SK-N-SH treated with all-trans-retinoic acid at 6 μM for 48 hours (cell line): ENCODE data around the gene RPL19.

Experiments used
- ATAC-seq: fragments of 200-7000 bp; cut with Tn5 transposase; 3 replicates; pipeline ENCODE4 v1.9.1; 2020; ENCODE audit warnings: mild to moderate bottlenecking, moderate library complexity
- ARNTL ChIP-seq: fragments of 450-650 bp; formaldehyde crosslinking; IDR thresholded peaks from 2 replicates; pipeline ENCODE4 v1.5.0; 2020; ENCODE audit warnings: low read depth, mild to moderate bottlenecking, moderate library complexity, borderline replicate concordance
- BACH2 ChIP-seq: fragments of 250-450 bp; sonication (Bioruptor Pico); IDR thresholded peaks from 2 replicates; pipeline ENCODE4 v1.9.0; 2021; ENCODE audit warnings: mild to moderate bottlenecking, borderline replicate concordance
- CREB5 ChIP-seq: fragments of 250-450 bp; sonication (Bioruptor Pico); IDR thresholded peaks from 2 replicates; pipeline ENCODE4 v1.5.1; 2020; ENCODE audit warnings: low read depth, mild to moderate bottlenecking, moderate library complexity
- CSDC2 ChIP-seq: fragments of 250-450 bp; sonication (Bioruptor Pico); IDR thresholded peaks from 2 replicates; pipeline ENCODE4 v1.5.0; 2020; ENCODE audit warnings: mild to moderate bottlenecking, moderate library complexity
- ESRRG ChIP-seq: fragments of 250-450 bp; sonication (Bioruptor Pico); IDR thresholded peaks from 2 replicates; pipeline ENCODE4 v1.6.1; 2021; ENCODE audit warnings: mild to moderate bottlenecking
- GLIS3 ChIP-seq: fragments of 250-450 bp; sonication (Bioruptor Pico); IDR thresholded peaks from 2 replicates; pipeline ENCODE4 v1.5.0; 2020; ENCODE audit warnings: mild to moderate bottlenecking, moderate library complexity
- ISL1 ChIP-seq: fragments of 250-450 bp; sonication (Bioruptor Pico); IDR thresholded peaks from 2 replicates; pipeline ENCODE4 v2.1.2; 2022; ENCODE audit warnings: mild to moderate bottlenecking, moderate library complexity
- OSR1 ChIP-seq: fragments of 250-450 bp; sonication (Bioruptor Pico); IDR thresholded peaks from 2 replicates; pipeline ENCODE4 v1.8.0; 2022; ENCODE audit warnings: moderate library complexity, mild to moderate bottlenecking, inconsistent platforms
- PATZ1 ChIP-seq: fragments of 250-450 bp; sonication (Bioruptor Pico); IDR thresholded peaks from 2 replicates; pipeline ENCODE4 v1.8.0; 2020; ENCODE audit warnings: mild to moderate bottlenecking, moderate library complexity, borderline replicate concordance
- POU6F1 ChIP-seq: fragments of 250-450 bp; sonication (Bioruptor Pico); IDR thresholded peaks from 2 replicates; pipeline ENCODE4 v1.8.0; 2021; ENCODE audit warnings: low read depth, mild to moderate bottlenecking, moderate library complexity, borderline replicate concordance
- PPARA ChIP-seq: fragments of 250-450 bp; sonication (Bioruptor Pico); IDR thresholded peaks from 2 replicates; pipeline ENCODE4 v1.5.0; 2020; ENCODE audit warnings: mild to moderate bottlenecking, borderline replicate concordance
- RARB ChIP-seq: fragments of 250-450 bp; sonication (Bioruptor Pico); IDR thresholded peaks from 2 replicates; pipeline ENCODE4 v1.8.0; 2021; ENCODE audit warnings: mild to moderate bottlenecking, moderate library complexity
- SNAI2 ChIP-seq: fragments of 250-450 bp; sonication (Bioruptor Pico); IDR thresholded peaks from 2 replicates; pipeline ENCODE4 v1.5.0; 2020; ENCODE audit warnings: mild to moderate bottlenecking, moderate library complexity
- TCF4 ChIP-seq: fragments of 250-450 bp; sonication (Bioruptor Pico); IDR thresholded peaks from 2 replicates; pipeline ENCODE4 v1.8.0; 2021; ENCODE audit warnings: mild to moderate bottlenecking, moderate library complexity, borderline replicate concordance
- TSHZ2 ChIP-seq: fragments of 250-450 bp; sonication (Bioruptor Pico); IDR thresholded peaks from 2 replicates; pipeline ENCODE4 v1.5.0; 2020; ENCODE audit warnings: mild to moderate bottlenecking, moderate library complexity
- ZC3H10 ChIP-seq: fragments of 250-450 bp; sonication (Bioruptor Pico); IDR thresholded peaks from 2 replicates; pipeline ENCODE4 v1.5.1; 2021; ENCODE audit warnings: mild to moderate bottlenecking, moderate library complexity
- ZFP3 ChIP-seq: fragments of 250-450 bp; sonication (Bioruptor Pico); IDR thresholded peaks from 2 replicates; pipeline ENCODE4 v1.5.0; 2020; ENCODE audit warnings: mild to moderate bottlenecking, moderate library complexity
- ZFP30 ChIP-seq: fragments of 450-650 bp; formaldehyde crosslinking; IDR thresholded peaks from 2 replicates; pipeline ENCODE4 v1.5.0; 2022; ENCODE audit warnings: mild to moderate bottlenecking, moderate library complexity
- ZNF565 ChIP-seq: fragments of 450-650 bp; formaldehyde crosslinking; conservative IDR thresholded peaks from 2 replicates; pipeline ENCODE4 v1.5.0; 2020; ENCODE audit warnings: low read depth, mild to moderate bottlenecking, moderate library complexity
- ZNF70 ChIP-seq: fragments of 450-650 bp; formaldehyde crosslinking; IDR thresholded peaks from 2 replicates; pipeline ENCODE4 v1.5.0; 2020; ENCODE audit warnings: mild to moderate bottlenecking, moderate library complexity
- ZNF8 ChIP-seq: fragments of 450-650 bp; formaldehyde crosslinking; IDR thresholded peaks from 2 replicates; pipeline ENCODE4 v1.5.0; 2020; ENCODE audit warnings: mild to moderate bottlenecking, moderate library complexity

RPL19 gene

GRCh38 chr17:39235555-39236449, 35.7 kb downstream of the RPL19 start:
- TF ChIP-seq ESRRG, result no peak
- no peak for TF ChIP-seq TCF4 (CRISPR knock-in tag)
- TF ChIP-seq TSHZ2 (CRISPR knock-in tag), result no peak
- TF ChIP-seq ZFP3 (CRISPR knock-in tag), result no peak
- TF ChIP-seq POU6F1, result no peak
- no peak for TF ChIP-seq ZNF8 (CRISPR knock-in tag)
- TF ChIP-seq ZFP30 (CRISPR knock-in tag), result no peak
- no peak for TF ChIP-seq OSR1 (CRISPR knock-in tag)
- TF ChIP-seq BACH2 (CRISPR knock-in tag), result no peak
- no peak for TF ChIP-seq PPARA (CRISPR knock-in tag)
- TF ChIP-seq CREB5 (CRISPR knock-in tag), result no peak
- no peak for TF ChIP-seq ZC3H10
- TF ChIP-seq ZNF70 (CRISPR knock-in tag), result no peak
- TF ChIP-seq ZNF565 (CRISPR knock-in tag), result no peak
- no peak for TF ChIP-seq ISL1 (CRISPR knock-in tag)
- TF ChIP-seq RARB (CRISPR knock-in tag), result no peak
- TF ChIP-seq GLIS3 (CRISPR knock-in tag), result no peak
- TF ChIP-seq SNAI2 (CRISPR knock-in tag), result no peak
- no peak for TF ChIP-seq ARNTL (CRISPR knock-in tag)
- ATAC-seq, result peak; percentile 87

GRCh38 chr17:39236450-39236927, 36.4 kb downstream of the RPL19 start:
- no peak for ATAC-seq
- TF ChIP-seq ARNTL (CRISPR knock-in tag) (no peak), PPARA (CRISPR knock-in tag) (no peak), CSDC2 (no peak), TCF4 (CRISPR knock-in tag) (no peak), OSR1 (CRISPR knock-in tag) (no peak), ISL1 (CRISPR knock-in tag) (no peak), ESRRG (no peak)
- TF ChIP-seq, all 23 proteins: peak for 0

GRCh38 chr17:39236981-39237441, 36.9 kb downstream of the RPL19 start:
- no peak for TF ChIP-seq SNAI2 (CRISPR knock-in tag)
- TF ChIP-seq CSDC2, result no peak
- no peak for TF ChIP-seq ARNTL (CRISPR knock-in tag)
- no peak for TF ChIP-seq ZFP3 (CRISPR knock-in tag)
- TF ChIP-seq OSR1 (CRISPR knock-in tag), result no peak
- no peak for ATAC-seq

GRCh38 chr17:39237586-39237985, 37.5 kb downstream of the RPL19 start:
- ATAC-seq, result no peak
- no peak for TF ChIP-seq TSHZ2 (CRISPR knock-in tag)
- no peak for TF ChIP-seq SNAI2 (CRISPR knock-in tag)
- TF ChIP-seq TCF4 (CRISPR knock-in tag), result no peak
- no peak for TF ChIP-seq POU6F1
- no peak for TF ChIP-seq ZFP3 (CRISPR knock-in tag)
- TF ChIP-seq PATZ1 (CRISPR knock-in tag), result no peak
- no peak for TF ChIP-seq CSDC2
- no peak for TF ChIP-seq BACH2 (CRISPR knock-in tag)
- no peak for TF ChIP-seq PPARA (CRISPR knock-in tag)
- TF ChIP-seq ZNF70 (CRISPR knock-in tag), result no peak
- TF ChIP-seq RARB (CRISPR knock-in tag), result no peak
- TF ChIP-seq ZC3H10, result no peak
- no peak for TF ChIP-seq GLIS3 (CRISPR knock-in tag)
